ENCODE results near the gene GJB6. TPM values are rescaled to one million over a fixed set of nuclear protein-coding genes. Genes with fewer than 3 reads are reported as not detected.

Gene GJB6
- total and polyA plus RNA-seq, 2 experiments from 2014 or later, result not detected

- no peaks in the 10 kb centered on the region for H3K79me2 ChIP-seq (replicated peaks; ENCODE audit: insufficient read depth)
- H3K27ac ChIP-seq (ENCODE audit: low read depth), result no peak overlapping the region
- TF ChIP-seq, protein P1, sequence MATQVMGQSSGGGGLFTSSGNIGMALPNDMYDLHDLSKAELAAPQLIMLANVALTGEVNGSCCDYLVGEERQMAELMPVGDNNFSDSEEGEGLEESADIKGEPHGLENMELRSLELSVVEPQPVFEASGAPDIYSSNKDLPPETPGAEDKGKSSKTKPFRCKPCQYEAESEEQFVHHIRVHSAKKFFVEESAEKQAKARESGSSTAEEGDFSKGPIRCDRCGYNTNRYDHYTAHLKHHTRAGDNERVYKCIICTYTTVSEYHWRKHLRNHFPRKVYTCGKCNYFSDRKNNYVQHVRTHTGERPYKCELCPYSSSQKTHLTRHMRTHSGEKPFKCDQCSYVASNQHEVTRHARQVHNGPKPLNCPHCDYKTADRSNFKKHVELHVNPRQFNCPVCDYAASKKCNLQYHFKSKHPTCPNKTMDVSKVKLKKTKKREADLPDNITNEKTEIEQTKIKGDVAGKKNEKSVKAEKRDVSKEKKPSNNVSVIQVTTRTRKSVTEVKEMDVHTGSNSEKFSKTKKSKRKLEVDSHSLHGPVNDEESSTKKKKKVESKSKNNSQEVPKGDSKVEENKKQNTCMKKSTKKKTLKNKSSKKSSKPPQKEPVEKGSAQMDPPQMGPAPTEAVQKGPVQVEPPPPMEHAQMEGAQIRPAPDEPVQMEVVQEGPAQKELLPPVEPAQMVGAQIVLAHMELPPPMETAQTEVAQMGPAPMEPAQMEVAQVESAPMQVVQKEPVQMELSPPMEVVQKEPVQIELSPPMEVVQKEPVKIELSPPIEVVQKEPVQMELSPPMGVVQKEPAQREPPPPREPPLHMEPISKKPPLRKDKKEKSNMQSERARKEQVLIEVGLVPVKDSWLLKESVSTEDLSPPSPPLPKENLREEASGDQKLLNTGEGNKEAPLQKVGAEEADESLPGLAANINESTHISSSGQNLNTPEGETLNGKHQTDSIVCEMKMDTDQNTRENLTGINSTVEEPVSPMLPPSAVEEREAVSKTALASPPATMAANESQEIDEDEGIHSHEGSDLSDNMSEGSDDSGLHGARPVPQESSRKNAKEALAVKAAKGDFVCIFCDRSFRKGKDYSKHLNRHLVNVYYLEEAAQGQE (IDR thresholded peaks at IDR 0.05; ENCODE audit: unreplicated experiment), result no peak
- no peak for TF ChIP-seq EZH2phosphoT487 (IDR thresholded peaks at IDR 0.05; ENCODE audit: unreplicated experiment)
- no peak for TF ChIP-seq CREB1 (CRISPR knock-in tag; IDR thresholded peaks at IDR 0.05; ENCODE audit: low read depth)
- TF ChIP-seq STAT1 (IDR thresholded peaks at IDR 0.05; ENCODE audit: unreplicated experiment), result no peak
- TF ChIP-seq POLR2AphosphoS5 (IDR thresholded peaks at IDR 0.05; ENCODE audit: low read depth), result no peak
- TF ChIP-seq NANOG (IDR thresholded peaks at IDR 0.05; ENCODE audit: borderline replicate concordance), result no peak
- no peak for TF ChIP-seq CTCF (conservative IDR thresholded peaks at IDR 0.05; ENCODE audit: low read depth in 2 of 2)
- no peak for TF ChIP-seq ZNF114 (CRISPR knock-in tag; IDR thresholded peaks at IDR 0.05)
- TF ChIP-seq ETS1 (IDR thresholded peaks at IDR 0.05), result no peak
- TF ChIP-seq JUNB (IDR thresholded peaks at IDR 0.05; ENCODE audit: unreplicated experiment), result no peak
- TF ChIP-seq EZH2 (IDR thresholded peaks at IDR 0.05; ENCODE audit: low read depth, unreplicated experiment), result no peak
- no peak for TF ChIP-seq ZNF462 (CRISPR knock-in tag; IDR thresholded peaks at IDR 0.05)
- Mint-ChIP-seq H3K4me3 (no peak overlapping the region), H3K27me3 (ENCODE audit: insufficient read depth, low read depth, poor library complexity) (peaks cover 5% of the 10 kb centered on the region), H3K4me1 (no peaks in the 10 kb centered on the region), H3K36me3 (ENCODE audit: low read depth) (no peaks in the 10 kb centered on the region), H3K27ac (no peak overlapping the region), H3K9me3 (no peaks in the 10 kb centered on the region)
- ATAC-seq (no peak), DNase-seq (ENCODE audit: low spot score) (no peak)
- H3K4me2 ChIP-seq, result no peak overlapping the region
- no peaks in the 10 kb centered on the region for H3K27me3 ChIP-seq (ENCODE audit: insufficient read depth)
- no peak overlapping the region; the same call in 1 of the 2 replicates for H2AFZ ChIP-seq
- no peaks in the 10 kb centered on the region for H3F3A ChIP-seq (replicated peaks; ENCODE audit: low read depth)
- H3K36me3 ChIP-seq (ENCODE audit: insufficient read depth), result no peaks in the 10 kb centered on the region
- H3K4me3 ChIP-seq, result no peak overlapping the region
- no peaks in the 10 kb centered on the region for H4K20me1 ChIP-seq (replicated peaks; ENCODE audit: insufficient read depth)
- no peaks in the 10 kb centered on the region for H3K4me1 ChIP-seq (ENCODE audit: insufficient read depth)
- H3K9me2 ChIP-seq (ENCODE audit: insufficient read depth), result peaks cover 10% of the 10 kb centered on the region; the same call in 1 of the 2 replicates
Measured at GRCh38 chr13:20258208-20258962, 26.3 kb upstream of the GJB6 start.
